DND-41 (cell line): ENCODE measurements around the gene MCOLN1.

Experiments
- ATAC-seq: fragments of 200-7000 bp; cut with Tn5 transposase; 3 replicates; pipeline ENCODE4 v1.9.1; 2021; ENCODE audit warnings: low read depth; ENCODE audit not compliant: insufficient read depth
- DNase-seq: peaks from one replicate; pipeline ENCODE4 v3.0.0-alpha.2; 2020
- H2AFZ ChIP-seq: 2 replicates; pipeline ENCODE4 v1.6.0; 2012; ENCODE audit warnings: low read depth, low read length
- H3K27ac ChIP-seq: 2 replicates; pipeline ENCODE4 v1.5.1; 2012; ENCODE audit warnings: low read length, inconsistent platforms
- H3K27me3 ChIP-seq: fragments of 200-600 bp; sonication (generic); 2 replicates; pipeline ENCODE4 v1.6.0; 2012; ENCODE audit warnings: low read length, mild to moderate bottlenecking, inconsistent platforms; ENCODE audit not compliant: insufficient read depth, poor library complexity
- H3K36me3 ChIP-seq: 2 replicates; pipeline ENCODE4 v1.5.1; 2012; ENCODE audit warnings: low read length, inconsistent platforms; ENCODE audit not compliant: insufficient read depth
- H3K4me1 ChIP-seq: 2 replicates; pipeline ENCODE4 v1.5.1; 2012; ENCODE audit warnings: mild to moderate bottlenecking, low read length; ENCODE audit not compliant: insufficient read depth
- H3K4me2 ChIP-seq: 2 replicates; pipeline ENCODE4 v1.6.0; 2012; ENCODE audit warnings: mild to moderate bottlenecking, moderate library complexity, low read length, inconsistent platforms; ENCODE audit not compliant: insufficient read depth
- H3K4me3 ChIP-seq, 2 experiments: fragments of 200-600 bp in 1 of 2; shearing (Covaris generic) in 1 of 2; 2 replicates each; pipeline ENCODE4 v1.5.1; 2012 to 2016; ENCODE audit warnings: inconsistent platforms in 2 of 2, low read length in 2 of 2, mild to moderate bottlenecking in 2 of 2, low read depth in 1 of 2, moderate library complexity in 1 of 2
- H3K79me2 ChIP-seq: 2 replicates; pipeline ENCODE4 v1.6.0; 2012; ENCODE audit warnings: low read length, inconsistent platforms; ENCODE audit not compliant: insufficient read depth
- H3K9ac ChIP-seq: 2 replicates; pipeline ENCODE4 v1.6.0; 2012; ENCODE audit warnings: low read depth, mild to moderate bottlenecking, inconsistent platforms, low read length, moderate library complexity
- H3K9me3 ChIP-seq: 2 replicates; pipeline ENCODE4 v1.5.1; 2012; ENCODE audit warnings: low read length, moderate library complexity, mild to moderate bottlenecking, inconsistent platforms; ENCODE audit not compliant: insufficient read depth, severe bottlenecking
- H4K20me1 ChIP-seq: 2 replicates; pipeline ENCODE4 v1.6.0; 2012; ENCODE audit warnings: low read length; ENCODE audit not compliant: insufficient read depth
- CTCF ChIP-seq: IDR thresholded peaks from 2 replicates; pipeline ENCODE4 v1.5.1; 2012; ENCODE audit warnings: borderline replicate concordance, low read length, moderate library complexity, mild to moderate bottlenecking; ENCODE audit not compliant: poor library complexity, severe bottlenecking; ENCODE audit errors: extremely low read depth
- EZH2 ChIP-seq: IDR thresholded peaks from 3 replicates; pipeline ENCODE4 v1.6.1; 2012; ENCODE audit warnings: borderline replicate concordance, low read depth, mild to moderate bottlenecking, moderate library complexity, low read length, inconsistent platforms; ENCODE audit not compliant: severe bottlenecking

MCOLN1 gene

GRCh38 chr19:7505288-7505681, 17.1 kb upstream of the MCOLN1 start:
- DNase-seq = no peak
- Histone ChIP-seq H3K79me2 (no peaks in the 10 kb centered on the region), H3K9me3 (no peaks in the 10 kb centered on the region), H3K36me3 (no peaks in the 10 kb centered on the region), H4K20me1 (no peaks in the 10 kb centered on the region), H3K4me3 (no peak overlapping the region), H3K4me1 (no peaks in the 10 kb centered on the region), H2AFZ (no peak overlapping the region), H3K27me3 (no peaks in the 10 kb centered on the region), H3K9ac (no peak overlapping the region), H3K4me2 (no peak overlapping the region), H3K27ac (no peak overlapping the region)
- no peak for TF ChIP-seq EZH2
- TF ChIP-seq CTCF = no peak
- no peak for ATAC-seq

GRCh38 chr19:7505682-7506384, 16.6 kb upstream of the MCOLN1 start:
- no peaks in the 10 kb centered on the region for H3K36me3 ChIP-seq
- H3K4me2 ChIP-seq = no peak overlapping the region
- H3K4me3 ChIP-seq = no peak overlapping the region
- ATAC-seq (peak; percentile 13; the same call in 1 of the 3 replicates), DNase-seq (no peak)
- no peaks in the 10 kb centered on the region for H3K4me1 ChIP-seq
- H2AFZ ChIP-seq = no peak overlapping the region
- no peak overlapping the region for H3K9ac ChIP-seq
- H3K27ac ChIP-seq = no peak overlapping the region
- TF ChIP-seq EZH2 (no peak), CTCF (no peak)
- H4K20me1 ChIP-seq = no peaks in the 10 kb centered on the region
- no peaks in the 10 kb centered on the region for H3K79me2 ChIP-seq
- H3K9me3 ChIP-seq = no peaks in the 10 kb centered on the region
- no peaks in the 10 kb centered on the region for H3K27me3 ChIP-seq

GRCh38 chr19:7506385-7507328, 15.8 kb upstream of the MCOLN1 start:
- Histone ChIP-seq H3K27ac (no peak overlapping the region), H3K4me3 (no peak overlapping the region), H3K27me3 (no peaks in the 10 kb centered on the region), H3K36me3 (no peaks in the 10 kb centered on the region), H3K9ac (no peak overlapping the region), H3K4me2 (no peak overlapping the region), H3K4me1 (no peaks in the 10 kb centered on the region), H3K79me2 (no peaks in the 10 kb centered on the region), H2AFZ (no peak overlapping the region), H3K9me3 (no peaks in the 10 kb centered on the region), H4K20me1 (no peaks in the 10 kb centered on the region)
- ATAC-seq (peak; percentile 76), DNase-seq (peak; percentile 56)
- no peak for TF ChIP-seq EZH2
- TF ChIP-seq CTCF = no peak
